SK-N-SH (cell line): ENCODE data around the gene SDHAF3. TPM values are rescaled to one million over a fixed set of nuclear protein-coding genes. Genes with fewer than 3 reads are reported as not detected.

Experiments
- CTCF ChIA-PET: fragments of 300-600, 350-600 bp; formaldehyde crosslinking; extraction: SDS; loops from one replicate; lab custom pipeline; 2021; lab: Yijun Ruan, JAX
- POLR2A ChIA-PET: fragments of 350-600 bp; sonication (Branson Sonifier 250); formaldehyde crosslinking; extraction: SDS; loops from one replicate; lab custom pipeline; 2020; ENCODE audit warnings: antibody characterized with exemption, inconsistent platforms; lab: Yijun Ruan, JAX
- DNase-seq: peaks from one replicate; pipeline ENCODE4 v3.0.0; 2012
- H2AFZ ChIP-seq: fragments of 200-600 bp; sonication (generic); 2 replicates; pipeline ENCODE4 v1.8.1; 2016; ENCODE audit warnings: antibody characterized with exemption, mild to moderate bottlenecking, low read depth
- H3F3A ChIP-seq: fragments of 200-600 bp; sonication (generic); replicated peaks from 2 replicates; pipeline ENCODE3; 2016; ENCODE audit warnings: antibody characterized with exemption, mild to moderate bottlenecking; ENCODE audit not compliant: insufficient read depth
- H3K27ac ChIP-seq, 2 experiments: fragments of 200-500 bp in 1 of 2; fragments of 200-600 bp in 1 of 2; sonication (Bioruptor generic) in 1 of 2; sonication (generic), shearing (Covaris generic) in 1 of 2; 2 replicates each; pipeline versions ENCODE4 v1.5.1 to v1.6.1; 2014 to 2016; ENCODE audit warnings: low read depth in 2 of 2, inconsistent platforms in 1 of 2, low read length in 1 of 2, mild to moderate bottlenecking in 1 of 2, mixed read lengths in 1 of 2
- H3K27me3 ChIP-seq: fragments of 200-600 bp; sonication (generic), shearing (Covaris generic); 2 replicates; pipeline ENCODE4 v1.6.1; 2016; ENCODE audit warnings: mixed run types; ENCODE audit not compliant: insufficient read depth
- H3K36me3 ChIP-seq, 2 experiments: fragments of 200-500 bp in 1 of 2; fragments of 200-600 bp in 1 of 2; sonication (Bioruptor generic) in 1 of 2; sonication (generic) in 1 of 2; replicated peaks in 1 of 2; 2 replicates each; pipeline versions ENCODE3 to v1.5.1; 2014 to 2016; ENCODE audit warnings: low read length in 1 of 2, mild to moderate bottlenecking in 1 of 2; ENCODE audit not compliant: insufficient read depth in 2 of 2, control insufficient read depth in 1 of 2
- H3K4me1 ChIP-seq, 2 experiments: fragments of 200-500 bp in 1 of 2; fragments of 200-600 bp in 1 of 2; sonication (Bioruptor generic) in 1 of 2; sonication (generic), shearing (Covaris generic) in 1 of 2; 2 replicates each; pipeline versions ENCODE4 v1.5.1 to v1.6.1; 2014 to 2016; ENCODE audit warnings: low read depth in 1 of 2, low read length in 1 of 2, mixed run types in 1 of 2; ENCODE audit not compliant: insufficient read depth in 2 of 2, control insufficient read depth in 1 of 2
- H3K4me2 ChIP-seq: fragments of 200-600 bp; sonication (generic), shearing (Covaris generic); 2 replicates; pipeline ENCODE4 v1.6.1; 2017; ENCODE audit warnings: mixed run types
- H3K4me3 ChIP-seq, 2 experiments: fragments of 200-500 bp in 1 of 2; fragments of 200-600 bp in 1 of 2; sonication (Bioruptor generic) in 1 of 2; sonication (generic), shearing (Covaris generic) in 1 of 2; 2 replicates each; pipeline versions ENCODE4 v1.5.1 to v1.8.1; 2014 to 2016; ENCODE audit warnings: low read depth in 2 of 2, inconsistent platforms in 1 of 2, low read length in 1 of 2, mild to moderate bottlenecking in 1 of 2, mixed read lengths in 1 of 2, moderate library complexity in 1 of 2
- H3K79me2 ChIP-seq: fragments of 200-600 bp; sonication (generic); 2 replicates; pipeline ENCODE4 v1.8.1; 2017; ENCODE audit warnings: mild to moderate bottlenecking; ENCODE audit not compliant: insufficient read depth
- H3K9ac ChIP-seq: fragments of 200-600 bp; sonication (generic); 2 replicates; pipeline ENCODE4 v1.6.1; 2017; ENCODE audit warnings: mixed run types
- H3K9me2 ChIP-seq: fragments of 200-600 bp; sonication (generic); 2 replicates; pipeline ENCODE4 v1.6.1; 2017; ENCODE audit warnings: mixed run types
- H3K9me3 ChIP-seq: fragments of 200-600 bp; sonication (generic); 2 replicates; pipeline ENCODE4 v1.6.1; 2017; ENCODE audit warnings: mixed run types, mild to moderate bottlenecking, moderate library complexity
- H4K20me1 ChIP-seq: fragments of 200-600 bp; sonication (generic); 2 replicates; pipeline ENCODE4 v1.6.1; 2017; ENCODE audit warnings: mild to moderate bottlenecking, mixed run types; ENCODE audit not compliant: insufficient read depth
- CHD2 ChIP-seq: fragments of 150-350 bp; IDR thresholded peaks from 2 replicates; pipeline ENCODE4 v1.6.1; 2018; ENCODE audit warnings: low read length; ENCODE audit not compliant: partially characterized antibody
- CTCF ChIP-seq: fragments of 200-600 bp; sonication (generic); IDR thresholded peaks from 2 replicates; pipeline ENCODE4 v1.6.1; 2017; ENCODE audit warnings: antibody characterized with exemption, mild to moderate bottlenecking, moderate library complexity
- ELF1 ChIP-seq: IDR thresholded peaks from 2 replicates; pipeline ENCODE4 v1.4.0; 2012
- JUND ChIP-seq: IDR thresholded peaks from 2 replicates; pipeline ENCODE4 v1.4.0; 2012
- RAD21 ChIP-seq: IDR thresholded peaks from 2 replicates; pipeline ENCODE4 v1.6.1; 2012; ENCODE audit warnings: mild to moderate bottlenecking, low read length
- RCOR1 ChIP-seq: fragments of 150-350 bp; IDR thresholded peaks from 2 replicates; pipeline ENCODE4 v1.6.1; 2017; ENCODE audit warnings: antibody characterized with exemption, low read length
- REST ChIP-seq: IDR thresholded peaks from 2 replicates; pipeline ENCODE4 v1.6.1; 2012; ENCODE audit warnings: mild to moderate bottlenecking, low read depth, low read length, moderate library complexity
- RFX5 ChIP-seq: IDR thresholded peaks from 2 replicates; pipeline ENCODE4 v1.6.1; 2012; ENCODE audit warnings: mild to moderate bottlenecking, improper control_type of control experiment, low read length
- SMC3 ChIP-seq: IDR thresholded peaks from 2 replicates; pipeline ENCODE4 v1.6.1; 2012; ENCODE audit warnings: low read depth, low read length, improper control_type of control experiment
- TCF12 ChIP-seq: IDR thresholded peaks from 2 replicates; pipeline ENCODE4 v1.4.0; 2012
- WGBS: methylation state at CpG from one replicate; pipeline ENCODE4 v1.1.6; 2017; ENCODE audit warnings: low lambda C conversion rate; 5-methylcytosine and 5-hydroxymethylcytosine counted together
- polyA plus RNA-seq, 3 experiments: library from polyadenylated mRNA; depleted of rRNA; stranded (reverse); fragments of >200 nt; gene quantifications; 2 replicates each; pipeline ENCODE4 v1.2.3, GENCODE V29; 2012

SDHAF3 gene
- polyA plus RNA-seq, 1 of the 3 experiments (the other 2 are of a cell fraction) = 17.0 TPM

- H3F3A ChIP-seq = no peaks in the 10 kb centered on the region
- no peaks in the 10 kb centered on the region for H3K79me2 ChIP-seq
- no peak overlapping the region for H3K4me2 ChIP-seq
- no peaks in the 10 kb centered on the region for H4K20me1 ChIP-seq
- no peaks in the 10 kb centered on the region for H3K27me3 ChIP-seq
- no peaks in the 10 kb centered on the region for H3K9me2 ChIP-seq
- ChIA-PET POLR2A (no interaction called here), CTCF (interaction anchor here (0.6 kb wide), 1 partner anchor 12 kb away, joined by 3 read pairs; no protein-coding TSS in a partner anchor)
- no peak overlapping the region for H3K27ac ChIP-seq
- TF ChIP-seq ELF1 = no peak
- no peak for TF ChIP-seq CTCF
- no peak for TF ChIP-seq JUND
- no peak for TF ChIP-seq RFX5
- no peak for TF ChIP-seq TCF12
- no peak for DNase-seq
- no peaks in the 10 kb centered on the region for H3K4me1 ChIP-seq
- H2AFZ ChIP-seq = no peak overlapping the region
- H3K4me3 ChIP-seq = no peak overlapping the region; a peak in 1 of 4 replicates
- H3K9ac ChIP-seq = no peak overlapping the region
- 84% methylated on average over 8 of the region's 8 CpGs for WGBS
- H3K9me3 ChIP-seq = peaks cover 4% of the 10 kb centered on the region; the same call in 1 of the 2 replicates
- peaks cover 0 to 11% of the 10 kb centered on the region in 2 experiments for H3K36me3 ChIP-seq
Observed at GRCh38 chr7:97138830-97139229, 21.3 kb downstream of the SDHAF3 start.

GRCh38 chr7:97145068-97145467, 27.6 kb downstream of the SDHAF3 start:
- Histone ChIP-seq H3K9ac (no peak overlapping the region), H3K27me3 (no peaks in the 10 kb centered on the region), H3K36me3 (peaks cover 0 to 7% of the 10 kb centered on the region in 2 experiments), H4K20me1 (no peaks in the 10 kb centered on the region), H3K9me3 (peaks cover 4% of the 10 kb centered on the region; the same call in 1 of the 2 replicates), H3K4me2 (no peak overlapping the region), H3K9me2 (no peaks in the 10 kb centered on the region), H3K4me1 (no peaks in the 10 kb centered on the region), H3K79me2 (no peaks in the 10 kb centered on the region), H3K4me3 (no peak overlapping the region), H3K27ac (no peak overlapping the region), H3F3A (no peaks in the 10 kb centered on the region), H2AFZ (no peak overlapping the region)
- ChIA-PET CTCF (interaction anchor here (0.6 to 1.8 kb wide), 22 partner anchors 9 to 1024 kb away, joined by 3 to 13 read pairs (median 4); partner anchors contain the start of gene SDHAF3), POLR2A (no interaction called here)
- 7% methylated on average over 1 of the region's 1 CpG for WGBS
- DNase-seq = peak; percentile 27
- TF ChIP-seq SMC3 (peak; percentile 65), RAD21 (peak; percentile 77), CTCF (peak; percentile 84), REST (no peak), CHD2 (no peak), RCOR1 (no peak)
